NT2/D1 (cell line): Measurements from ENCODE around the gene SPTLC2.
"Not testable (repeated sequence)": the region's sequence is repeated elsewhere in the genome, so short reads cannot be mapped to it uniquely, and the experiment has no call there.

Experiments used
- DNase-seq: peaks from one replicate; pipeline ENCODE4 v3.0.0-alpha.2; 2011; ENCODE audit warnings: low read depth, low spot score
- H3K27me3 ChIP-seq: 2 replicates; pipeline ENCODE4 v1.6.0; 2011; ENCODE audit warnings: mild to moderate bottlenecking; ENCODE audit not compliant: insufficient read length, insufficient read depth
- H3K36me3 ChIP-seq: 2 replicates; pipeline ENCODE4 v1.6.1; 2011; ENCODE audit warnings: mild to moderate bottlenecking, low read length, mixed read lengths; ENCODE audit not compliant: insufficient read depth, insufficient read length
- H3K4me1 ChIP-seq: 2 replicates; pipeline ENCODE4 v1.5.1; 2011; ENCODE audit not compliant: insufficient read depth, insufficient read length
- H3K4me3 ChIP-seq: 2 replicates; pipeline ENCODE4 v1.5.1; 2011; ENCODE audit warnings: low read depth; ENCODE audit not compliant: insufficient read length
- H3K9ac ChIP-seq: 2 replicates; pipeline ENCODE4 v1.6.0; 2011; ENCODE audit warnings: low read depth; ENCODE audit not compliant: insufficient read length
- H3K9me3 ChIP-seq: 2 replicates; pipeline ENCODE4 v1.5.1; 2011; ENCODE audit warnings: mild to moderate bottlenecking, low read length; ENCODE audit not compliant: insufficient read depth
- SUZ12 ChIP-seq: IDR thresholded peaks from 2 replicates; pipeline ENCODE4 v1.6.1; 2011; ENCODE audit not compliant: insufficient read length, insufficient read depth; ENCODE audit errors: extremely low read depth
- YY1 ChIP-seq: IDR thresholded peaks from 2 replicates; pipeline ENCODE4 v1.6.1; 2011; ENCODE audit not compliant: insufficient read length, insufficient read depth
- ZNF274 ChIP-seq: IDR thresholded peaks from 2 replicates; pipeline ENCODE4 v1.6.1; 2011; ENCODE audit warnings: mild to moderate bottlenecking, low read depth, low read length

SPTLC2 gene

GRCh38 chr14:77598366-77599070 lies 17.9 kb downstream of the SPTLC2 start:
- no peaks in the 10 kb centered on the region for H3K4me1 ChIP-seq
- H3K36me3 ChIP-seq: peaks cover 20% of the 10 kb centered on the region
- H3K9ac ChIP-seq: no peak overlapping the region
- H3K9me3 ChIP-seq: peaks cover 8% of the 10 kb centered on the region; the same call in 1 of the 2 replicates
- H3K4me3 ChIP-seq: no peak overlapping the region
- H3K27me3 ChIP-seq: no peaks in the 10 kb centered on the region
- no peak for DNase-seq
- no peak for TF ChIP-seq SUZ12
- no peak for TF ChIP-seq YY1
- TF ChIP-seq ZNF274: no peak

GRCh38 chr14:77593501-77593961 lies 22.9 kb downstream of the SPTLC2 start:
- Histone ChIP-seq H3K4me3 (no peak overlapping the region), H3K4me1 (no peaks in the 10 kb centered on the region), H3K9me3 (no peaks in the 10 kb centered on the region), H3K9ac (no peak overlapping the region), H3K36me3 (peaks cover 27% of the 10 kb centered on the region), H3K27me3 (no peaks in the 10 kb centered on the region)
- TF ChIP-seq SUZ12 (no peak), ZNF274 (no peak), YY1 (no peak)
- DNase-seq: no peak

GRCh38 chr14:77590845-77591485 lies 25.5 kb downstream of the SPTLC2 start:
- Histone ChIP-seq H3K9ac (no peak overlapping the region), H3K9me3 (no peaks in the 10 kb centered on the region), H3K27me3 (no peaks in the 10 kb centered on the region), H3K4me1 (no peaks in the 10 kb centered on the region), H3K4me3 (no peak overlapping the region), H3K36me3 (peaks cover 18% of the 10 kb centered on the region)
- no peak for TF ChIP-seq SUZ12
- TF ChIP-seq YY1: no peak
- no peak for TF ChIP-seq ZNF274
- no peak for DNase-seq

- H3K36me3 ChIP-seq: peaks cover 7% of the 10 kb centered on the region
- TF ChIP-seq ZNF274 (no peak), YY1 (no peak), SUZ12 (no peak)
- H3K4me1 ChIP-seq: no peaks in the 10 kb centered on the region
- H3K27me3 ChIP-seq: no peaks in the 10 kb centered on the region
- H3K4me3 ChIP-seq: no peak overlapping the region
- H3K9ac ChIP-seq: no peak overlapping the region
- H3K9me3 ChIP-seq: no peaks in the 10 kb centered on the region
- no peak for DNase-seq
Observed at GRCh38 chr14:77589099-77589498, 27.3 kb downstream of the SPTLC2 start.

GRCh38 chr14:77588411-77589025 lies 27.9 kb downstream of the SPTLC2 start:
- not testable (repeated sequence) for H3K27me3 ChIP-seq, H3K9me3 ChIP-seq, H3K36me3 ChIP-seq, H3K9ac ChIP-seq, H3K4me3 ChIP-seq, DNase-seq, H3K4me1 ChIP-seq

GRCh38 chr14:77585385-77585784 lies 31.1 kb downstream of the SPTLC2 start:
- no peak for DNase-seq
- no peak overlapping the region for H3K9ac ChIP-seq
- H3K4me3 ChIP-seq: no peak overlapping the region
- H3K36me3 ChIP-seq: no peaks in the 10 kb centered on the region
- H3K9me3 ChIP-seq: no peaks in the 10 kb centered on the region
- no peaks in the 10 kb centered on the region for H3K4me1 ChIP-seq
- TF ChIP-seq YY1 (no peak), SUZ12 (no peak), ZNF274 (no peak)
- H3K27me3 ChIP-seq: no peaks in the 10 kb centered on the region

GRCh38 chr14:77584809-77585208 lies 31.6 kb downstream of the SPTLC2 start:
- no peaks in the 10 kb centered on the region for H3K9me3 ChIP-seq
- no peaks in the 10 kb centered on the region for H3K27me3 ChIP-seq
- no peak for TF ChIP-seq SUZ12
- TF ChIP-seq YY1: no peak
- no peak for TF ChIP-seq ZNF274
- no peaks in the 10 kb centered on the region for H3K4me1 ChIP-seq
- DNase-seq: no peak
- H3K36me3 ChIP-seq: no peaks in the 10 kb centered on the region
- no peak overlapping the region for H3K4me3 ChIP-seq
- no peak overlapping the region for H3K9ac ChIP-seq
